MM.1S (cell line): ENCODE data around the gene SURF2.
"Not testable (repeated sequence)": the region's sequence is repeated elsewhere in the genome, so short reads cannot be mapped to it uniquely, and the experiment has no call there.

Experiments used
- DNase-seq: peaks from one replicate; pipeline ENCODE4 v3.0.0-alpha.2; 2015
- H2AFZ ChIP-seq: fragments of 300-600 bp; sonication (generic); 2 replicates; pipeline ENCODE4 v1.6.0; 2016; ENCODE audit warnings: antibody characterized with exemption, low read length
- H3F3A ChIP-seq: fragments of 300-600 bp; sonication (generic); 2 replicates; pipeline ENCODE4 v1.6.1; 2016; ENCODE audit warnings: mild to moderate bottlenecking, antibody characterized with exemption, low read length, moderate library complexity, mixed read lengths; ENCODE audit not compliant: insufficient read depth
- H3K27ac ChIP-seq: fragments of 300-600 bp; sonication (generic); 2 replicates; pipeline ENCODE4 v1.5.1; 2016; ENCODE audit warnings: mild to moderate bottlenecking, low read length
- H3K27me3 ChIP-seq: fragments of 300-600 bp; sonication (generic); replicated peaks from 2 replicates; pipeline ENCODE4 v1.6.0; 2016; ENCODE audit warnings: low read length; ENCODE audit not compliant: insufficient read depth
- H3K36me3 ChIP-seq: fragments of 300-600 bp; sonication (generic); replicated peaks from 2 replicates; pipeline ENCODE4 v1.6.1; 2016; ENCODE audit warnings: mild to moderate bottlenecking, low read length, mixed read lengths; ENCODE audit not compliant: insufficient read depth
- H3K4me1 ChIP-seq: fragments of 300-600 bp; sonication (generic); 2 replicates; pipeline ENCODE4 v1.6.1; 2016; ENCODE audit warnings: low read length, mixed read lengths
- H3K4me2 ChIP-seq: fragments of 300-600 bp; sonication (generic); 2 replicates; pipeline ENCODE4 v1.6.0; 2016; ENCODE audit warnings: low read depth, low read length
- H3K4me3 ChIP-seq: fragments of 300-600 bp; sonication (generic); 2 replicates; pipeline ENCODE4 v1.5.1; 2016; ENCODE audit warnings: low read length, mixed read lengths
- H3K79me2 ChIP-seq: fragments of 300-600 bp; sonication (generic); 2 replicates; pipeline ENCODE4 v1.6.1; 2016; ENCODE audit warnings: mixed run types, low read length, mixed read lengths
- H3K9ac ChIP-seq: fragments of 300-600 bp; sonication (generic); 2 replicates; pipeline ENCODE4 v1.6.1; 2016; ENCODE audit warnings: low read length, mixed read lengths
- H3K9me2 ChIP-seq: fragments of 300-600 bp; sonication (generic); replicated peaks from 2 replicates; pipeline ENCODE4 v1.6.1; 2016; ENCODE audit warnings: mild to moderate bottlenecking, low read length, mixed read lengths; ENCODE audit not compliant: insufficient read depth
- H3K9me3 ChIP-seq: fragments of 300-600 bp; sonication (generic); replicated peaks from 2 replicates; pipeline ENCODE4 v1.6.1; 2016; ENCODE audit warnings: mild to moderate bottlenecking, low read length, mixed read lengths; ENCODE audit not compliant: insufficient read depth
- H4K20me1 ChIP-seq: fragments of 300-600 bp; sonication (generic); 2 replicates; pipeline ENCODE4 v1.6.1; 2016; ENCODE audit warnings: mild to moderate bottlenecking, low read length, moderate library complexity, mixed read lengths; ENCODE audit not compliant: insufficient read depth
- EZH2 ChIP-seq: fragments of 300-600 bp; sonication (generic); optimal IDR thresholded peaks from 2 replicates; pipeline ENCODE3; 2017; ENCODE audit warnings: low read depth, mild to moderate bottlenecking, antibody characterized with exemption, low read length, mixed read lengths
- EZH2phosphoT487 ChIP-seq: fragments of 300-600 bp; sonication (generic); IDR thresholded peaks from 2 replicates; pipeline ENCODE4 v1.6.1; 2018; ENCODE audit warnings: antibody characterized with exemption, low read length
- TF ChIP-seq, protein P1 (sequence below): fragments of 300-600 bp; sonication (generic); IDR thresholded peaks from 2 replicates; pipeline ENCODE4 v1.5.1; 2016; ENCODE audit warnings: antibody characterized with exemption, low read length, mixed read lengths

Gene SURF2

DNA sequence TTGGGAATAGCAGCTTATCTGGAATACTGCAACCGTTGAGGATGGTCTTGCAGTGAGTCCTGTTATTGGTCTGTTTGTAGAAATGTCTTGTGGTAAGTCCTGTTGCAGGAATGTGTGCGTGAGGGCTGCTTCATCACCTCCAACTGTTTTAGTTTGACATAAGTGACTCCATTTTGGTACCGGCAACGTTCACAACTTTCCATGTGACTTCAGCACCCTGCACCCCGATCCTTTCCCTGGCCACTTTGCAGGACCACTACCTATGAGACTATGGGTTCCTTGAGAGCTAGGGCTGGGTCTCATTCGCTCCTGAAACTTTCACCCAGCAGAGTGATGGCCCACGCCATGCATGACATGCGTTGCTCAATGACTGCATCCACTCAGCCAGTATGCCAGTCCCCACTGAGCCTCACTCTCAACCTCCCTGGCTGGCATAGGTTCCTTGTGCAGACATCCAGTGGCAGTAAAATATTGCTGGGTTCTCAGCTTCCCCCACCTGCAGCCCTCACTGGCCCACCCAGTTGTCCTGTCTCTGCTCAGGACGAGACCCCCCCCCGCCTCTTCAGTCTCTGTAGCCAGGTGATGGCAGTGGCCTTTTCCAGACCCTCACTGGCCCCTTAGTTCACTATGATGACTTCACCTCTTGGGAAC is 28.4 kb upstream of the SURF2 start:
- Histone ChIP-seq H3K36me3 (peaks cover 5% of the 10 kb centered on the region; the same call in 1 of the 2 replicates), H3K27me3 (peaks cover 47% of the 10 kb centered on the region), H3K9ac (no peak overlapping the region), H3F3A (no peaks in the 10 kb centered on the region), H4K20me1 (no peaks in the 10 kb centered on the region), H3K4me1 (no peaks in the 10 kb centered on the region), H3K4me2 (no peak overlapping the region), H3K9me2 (no peaks in the 10 kb centered on the region), H3K27ac (no peak overlapping the region), H2AFZ (no peak overlapping the region), H3K4me3 (no peak overlapping the region), H3K9me3 (no peaks in the 10 kb centered on the region), H3K79me2 (no peaks in the 10 kb centered on the region)
- TF ChIP-seq EZH2: no peak
- TF ChIP-seq, protein P1, sequence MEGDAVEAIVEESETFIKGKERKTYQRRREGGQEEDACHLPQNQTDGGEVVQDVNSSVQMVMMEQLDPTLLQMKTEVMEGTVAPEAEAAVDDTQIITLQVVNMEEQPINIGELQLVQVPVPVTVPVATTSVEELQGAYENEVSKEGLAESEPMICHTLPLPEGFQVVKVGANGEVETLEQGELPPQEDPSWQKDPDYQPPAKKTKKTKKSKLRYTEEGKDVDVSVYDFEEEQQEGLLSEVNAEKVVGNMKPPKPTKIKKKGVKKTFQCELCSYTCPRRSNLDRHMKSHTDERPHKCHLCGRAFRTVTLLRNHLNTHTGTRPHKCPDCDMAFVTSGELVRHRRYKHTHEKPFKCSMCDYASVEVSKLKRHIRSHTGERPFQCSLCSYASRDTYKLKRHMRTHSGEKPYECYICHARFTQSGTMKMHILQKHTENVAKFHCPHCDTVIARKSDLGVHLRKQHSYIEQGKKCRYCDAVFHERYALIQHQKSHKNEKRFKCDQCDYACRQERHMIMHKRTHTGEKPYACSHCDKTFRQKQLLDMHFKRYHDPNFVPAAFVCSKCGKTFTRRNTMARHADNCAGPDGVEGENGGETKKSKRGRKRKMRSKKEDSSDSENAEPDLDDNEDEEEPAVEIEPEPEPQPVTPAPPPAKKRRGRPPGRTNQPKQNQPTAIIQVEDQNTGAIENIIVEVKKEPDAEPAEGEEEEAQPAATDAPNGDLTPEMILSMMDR: no peak
- TF ChIP-seq EZH2phosphoT487: no peak
- no peak for DNase-seq

GRCh38 chr9:133329306-133330156 is 26.8 kb upstream of the SURF2 start:
- not testable (repeated sequence) for H3K9me2 ChIP-seq, H3K4me3 ChIP-seq, H3F3A ChIP-seq, H4K20me1 ChIP-seq, H3K9ac ChIP-seq, H3K4me2 ChIP-seq, DNase-seq, H3K4me1 ChIP-seq, H2AFZ ChIP-seq, H3K9me3 ChIP-seq, H3K79me2 ChIP-seq, H3K27ac ChIP-seq
- Histone ChIP-seq H3K36me3 (peaks cover 13% of the 10 kb centered on the region), H3K27me3 (peaks cover 31% of the 10 kb centered on the region)
- TF ChIP-seq, protein P1: peak; percentile 29

- H3K4me3 ChIP-seq: no peak overlapping the region
- H2AFZ ChIP-seq: no peak overlapping the region
- H3K9me2 ChIP-seq: no peaks in the 10 kb centered on the region
- H4K20me1 ChIP-seq: no peaks in the 10 kb centered on the region
- no peak overlapping the region for H3K27ac ChIP-seq
- no peak overlapping the region for H3K4me2 ChIP-seq
- no peak overlapping the region for H3K9ac ChIP-seq
- peaks cover 13% of the 10 kb centered on the region for H3K36me3 ChIP-seq
- H3K27me3 ChIP-seq: peaks cover 14% of the 10 kb centered on the region
- DNase-seq: no peak
- peaks cover 19% of the 10 kb centered on the region for H3K79me2 ChIP-seq
- H3F3A ChIP-seq: 0 out of 2 replicates have a peak, but pooled peaks cover 4% of the 10 kb centered on the region
- TF ChIP-seq, protein P1: no peak
- TF ChIP-seq EZH2 (no peak), EZH2phosphoT487 (no peak)
- no peaks in the 10 kb centered on the region for H3K9me3 ChIP-seq
- H3K4me1 ChIP-seq: 0 out of 2 replicates have a peak, but pooled peaks cover 4% of the 10 kb centered on the region
These were observed 25.1 kb upstream of the SURF2 start for GRCh38 chr9:133331221-133331620.
